Caco-2 (cell line): Measurements from ENCODE around the gene SLC35E4. TPM values are rescaled to one million over a fixed set of nuclear protein-coding genes. Genes with fewer than 3 reads are reported as not detected.
"Not testable (repeated sequence)": the region's sequence is repeated elsewhere in the genome, so short reads cannot be mapped to it uniquely, and the experiment has no call there.

ENCODE experiments used
- BruUV-seq: library from RNA; stranded (reverse); fragments of 400-500 nt; replicated peaks from 2 replicates; lab custom pipeline; 2021; lab: Mats Ljungman, UMichigan
- CTCF ChIA-PET: fragments of 300-600 bp; sonication (Branson Sonifier 250); formaldehyde crosslinking; loops from one replicate; lab custom pipeline; 2022; ENCODE audit warnings: antibody characterized with exemption; lab: Charles Lee
- POLR2A ChIA-PET: fragments of 300-600 bp; sonication (Branson Sonifier 250); formaldehyde crosslinking; loops from one replicate; lab custom pipeline; 2022; ENCODE audit warnings: antibody characterized with exemption; lab: Charles Lee
- DNase-seq, 2 experiments: peaks; one replicate each; pipeline versions ENCODE4 v3.0.0 to v3.0.0-alpha.2; 2020 to 2022
- H3K27me3 ChIP-seq: replicated peaks from 2 replicates; pipeline ENCODE4 v1.6.0; 2011; ENCODE audit warnings: low read length; ENCODE audit not compliant: control insufficient read depth, insufficient read depth
- H3K36me3 ChIP-seq: 2 replicates; pipeline ENCODE4 v1.5.1; 2011; ENCODE audit warnings: low read length; ENCODE audit not compliant: control insufficient read depth, insufficient read depth
- H3K4me1 ChIP-seq: fragments of 250-450 bp; sonication (Bioruptor Pico); 2 replicates; pipeline ENCODE4 v1.5.1; 2020; ENCODE audit warnings: mild to moderate bottlenecking
- H3K4me3 ChIP-seq: 2 replicates; pipeline ENCODE4 v1.5.1; 2011; ENCODE audit warnings: low read depth, mild to moderate bottlenecking, control low read depth, low read length
- H3K9me3 ChIP-seq: fragments of 250-450 bp; sonication (Bioruptor Pico); 2 replicates; pipeline ENCODE4 v1.5.1; 2020; ENCODE audit warnings: mild to moderate bottlenecking, moderate library complexity
- H3K27ac Mint-ChIP-seq: one replicate; pipeline ENCODE4 v1.8.0; 2022; ENCODE audit warnings: mixed read lengths; ENCODE audit not compliant: unreplicated experiment
- H3K27me3 Mint-ChIP-seq: one replicate; pipeline ENCODE4 v1.8.0; 2022; ENCODE audit warnings: mixed read lengths; ENCODE audit not compliant: insufficient read depth, unreplicated experiment
- H3K36me3 Mint-ChIP-seq: one replicate; pipeline ENCODE4 v1.8.0; 2022; ENCODE audit warnings: mild to moderate bottlenecking, mixed read lengths; ENCODE audit not compliant: insufficient read depth, unreplicated experiment
- H3K4me1 Mint-ChIP-seq: one replicate; pipeline ENCODE4 v1.8.0; 2022; ENCODE audit warnings: low read depth, mixed read lengths; ENCODE audit not compliant: unreplicated experiment
- H3K4me3 Mint-ChIP-seq: one replicate; pipeline ENCODE4 v1.8.0; 2022; ENCODE audit warnings: mild to moderate bottlenecking, moderate library complexity, mixed read lengths; ENCODE audit not compliant: unreplicated experiment
- H3K9me3 Mint-ChIP-seq: one replicate; pipeline ENCODE4 v1.8.0; 2022; ENCODE audit warnings: mixed read lengths; ENCODE audit not compliant: unreplicated experiment
- intact Hi-C: fragments of 100-400 bp; cut with micrococcal nuclease; formaldehyde crosslinking; loops from one replicate; pipeline ENCODE4 v1.10.0; 2022; ENCODE audit not compliant: unreplicated experiment
- total RNA-seq: library from RNA; stranded (reverse); gene quantifications from 2 replicates; pipeline ENCODE4 v1.2.3, GENCODE V29; 2022
- TF ChIP-seq, protein P1 (sequence below), 2 experiments: fragments of 200-600 bp in 1 of 2; IDR thresholded peaks; 1 replicate in 1 of 2; 2 replicates in 1 of 2; pipeline versions ENCODE4 v1.5.1 to v1.8.0; 2011 to 2022; ENCODE audit warnings: antibody characterized with exemption in 1 of 2, control low read depth in 1 of 2, inconsistent platforms in 1 of 2, low read depth in 1 of 2, low read length in 1 of 2, mild to moderate bottlenecking in 1 of 2, moderate library complexity in 1 of 2; ENCODE audit not compliant: insufficient read depth in 1 of 2, severe bottlenecking in 1 of 2, unreplicated experiment in 1 of 2

SLC35E4 gene
- total RNA-seq, 1 experiment from 2014 or later, result 0.27 TPM

DNA sequence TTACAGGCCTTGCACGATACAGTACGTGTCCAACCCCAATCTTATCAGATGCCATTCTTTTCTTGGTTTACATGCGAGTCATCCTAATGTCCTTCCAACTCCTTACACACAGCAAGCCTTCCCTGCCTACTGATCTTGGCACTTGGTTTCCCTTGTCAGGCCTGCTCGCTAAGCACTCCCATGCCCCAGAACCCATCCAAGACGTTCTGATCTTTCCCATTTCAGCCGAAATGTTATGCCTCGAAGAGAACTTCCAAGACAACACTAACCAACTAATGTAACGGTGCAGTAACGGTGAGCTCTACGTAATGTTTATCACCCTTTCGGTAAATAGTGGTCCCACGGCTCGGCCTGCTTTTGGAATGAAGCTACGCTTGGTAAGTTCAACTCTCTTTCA is 44.4 kb upstream of the SLC35E4 start:
- ChIA-PET CTCF (interaction anchor here (0.6 to 1.0 kb wide), 5 partner anchors 11 to 303 kb away, joined by 3 to 6 read pairs (median 3); partner anchors contain the start of genes DUSP18 and GAL3ST1), POLR2A (interaction anchor here (0.6 to 1.4 kb wide), 6 partner anchors 11 to 699 kb away, joined by 3 to 14 read pairs (median 4); partner anchors contain the start of genes MORC2, TCN2 and TUG1)
- peak overlapping the region; percentile 77 for H3K4me3 ChIP-seq
- H3K27me3 Mint-ChIP-seq, result peaks cover 4% of the 10 kb centered on the region
- TF ChIP-seq, protein P1, sequence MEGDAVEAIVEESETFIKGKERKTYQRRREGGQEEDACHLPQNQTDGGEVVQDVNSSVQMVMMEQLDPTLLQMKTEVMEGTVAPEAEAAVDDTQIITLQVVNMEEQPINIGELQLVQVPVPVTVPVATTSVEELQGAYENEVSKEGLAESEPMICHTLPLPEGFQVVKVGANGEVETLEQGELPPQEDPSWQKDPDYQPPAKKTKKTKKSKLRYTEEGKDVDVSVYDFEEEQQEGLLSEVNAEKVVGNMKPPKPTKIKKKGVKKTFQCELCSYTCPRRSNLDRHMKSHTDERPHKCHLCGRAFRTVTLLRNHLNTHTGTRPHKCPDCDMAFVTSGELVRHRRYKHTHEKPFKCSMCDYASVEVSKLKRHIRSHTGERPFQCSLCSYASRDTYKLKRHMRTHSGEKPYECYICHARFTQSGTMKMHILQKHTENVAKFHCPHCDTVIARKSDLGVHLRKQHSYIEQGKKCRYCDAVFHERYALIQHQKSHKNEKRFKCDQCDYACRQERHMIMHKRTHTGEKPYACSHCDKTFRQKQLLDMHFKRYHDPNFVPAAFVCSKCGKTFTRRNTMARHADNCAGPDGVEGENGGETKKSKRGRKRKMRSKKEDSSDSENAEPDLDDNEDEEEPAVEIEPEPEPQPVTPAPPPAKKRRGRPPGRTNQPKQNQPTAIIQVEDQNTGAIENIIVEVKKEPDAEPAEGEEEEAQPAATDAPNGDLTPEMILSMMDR (IDR thresholded peaks at IDR 0.05; ENCODE audit: insufficient read depth in 1 of 2, low read depth in 1 of 2, low read length in 1 of 2, severe bottlenecking in 1 of 2, unreplicated experiment in 1 of 2), result no peak
- H3K4me1 Mint-ChIP-seq, result no peaks in the 10 kb centered on the region
- no peaks in the 10 kb centered on the region for H3K9me3 ChIP-seq
- peaks cover 8% of the 10 kb centered on the region for H3K4me1 ChIP-seq
- H3K4me3 Mint-ChIP-seq, result no peak overlapping the region
- H3K27ac Mint-ChIP-seq, result no peak overlapping the region
- no peaks in the 10 kb centered on the region for H3K27me3 ChIP-seq
- no peaks in the 10 kb centered on the region for H3K9me3 Mint-ChIP-seq
- no peaks in the 10 kb centered on the region; the same call in 1 of the 2 replicates for H3K36me3 ChIP-seq
- H3K36me3 Mint-ChIP-seq, result peaks cover 25% of the 10 kb centered on the region
- intact Hi-C loops, result no loop called here
- TSS peak; percentile 61 for BruUV-seq
- DNase-seq, result no peak

DNA sequence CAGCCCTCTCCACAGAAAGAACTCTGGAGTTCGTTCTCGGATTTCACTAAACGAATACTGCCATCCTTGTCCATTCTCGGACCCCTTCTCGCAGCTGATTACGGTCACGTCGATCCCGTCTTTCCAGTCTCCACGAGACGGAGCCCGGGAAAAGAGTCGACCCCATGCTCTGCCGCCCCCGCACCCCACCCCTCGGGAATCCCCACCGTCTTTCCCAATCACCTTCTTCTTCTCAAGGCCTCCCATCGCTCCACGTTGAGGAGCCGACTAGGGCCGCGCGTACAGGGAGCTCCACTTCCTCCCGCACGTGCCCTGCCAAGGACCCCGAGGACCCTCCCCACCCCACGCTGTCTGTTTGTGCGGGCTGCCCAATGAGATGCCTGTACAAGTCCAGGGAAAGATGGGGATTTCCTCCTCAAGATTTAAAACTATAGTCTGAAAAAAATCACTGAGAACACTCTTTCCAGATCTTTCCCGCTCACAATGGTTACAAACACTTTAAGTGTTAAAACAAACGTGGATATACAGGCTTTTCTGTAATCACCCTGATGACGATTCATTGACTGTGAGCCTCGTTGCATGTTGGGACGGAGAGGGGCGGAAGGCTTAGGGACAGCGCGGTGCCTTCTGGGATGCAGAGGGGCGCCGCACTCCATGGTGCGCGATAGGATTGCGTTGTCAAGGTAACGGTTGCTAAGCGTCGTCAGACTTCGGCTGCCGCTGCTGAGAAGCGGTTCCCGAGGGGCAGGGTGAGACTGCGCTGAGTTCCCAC is 43.8 kb upstream of the SLC35E4 start, which contains the start of gene PES1:
TSS of gene PES1 (minus strand) at position 323 of the 772 bp plus-strand sequence. CDS start at position 246, 77 bp downstream.
- DNase-seq, result peak; percentile 95 to 97
- TF ChIP-seq, protein P1 (IDR thresholded peaks at IDR 0.05; ENCODE audit: insufficient read depth in 1 of 2, low read depth in 1 of 2, low read length in 1 of 2, severe bottlenecking in 1 of 2, unreplicated experiment in 1 of 2), result no peak
- Histone ChIP-seq H3K36me3 (no peaks in the 10 kb centered on the region), H3K9me3 (no peaks in the 10 kb centered on the region), H3K4me3 (peak within 1 kb of the TSS; percentile 77), H3K4me1 (peaks cover 8% of the 10 kb centered on the region), H3K27me3 (no peaks in the 10 kb centered on the region)
- ChIA-PET CTCF (interaction anchor here (0.6 to 1.0 kb wide), 5 partner anchors 10 to 304 kb away, joined by 3 to 6 read pairs (median 3); partner anchors contain the start of genes DUSP18 and GAL3ST1), POLR2A (interaction anchor here (0.6 to 1.4 kb wide), 8 partner anchors 10 to 698 kb away, joined by 3 to 16 read pairs (median 4); partner anchors contain the start of genes MORC2, TCN2 and TUG1)
- Mint-ChIP-seq H3K4me3 (no peak within 1 kb of the TSS), H3K9me3 (no peaks in the 10 kb centered on the region), H3K27ac (no peak within 1 kb of the TSS), H3K36me3 (peaks cover 19% of the 10 kb centered on the region), H3K27me3 (peaks cover 4% of the 10 kb centered on the region), H3K4me1 (no peaks in the 10 kb centered on the region)
- intact Hi-C loops, result loop anchor here (1.0 kb wide), 1 partner anchor 17 kb away; the partner anchor contains the start of gene GAL3ST1
- no TSS peak for BruUV-seq

DNA sequence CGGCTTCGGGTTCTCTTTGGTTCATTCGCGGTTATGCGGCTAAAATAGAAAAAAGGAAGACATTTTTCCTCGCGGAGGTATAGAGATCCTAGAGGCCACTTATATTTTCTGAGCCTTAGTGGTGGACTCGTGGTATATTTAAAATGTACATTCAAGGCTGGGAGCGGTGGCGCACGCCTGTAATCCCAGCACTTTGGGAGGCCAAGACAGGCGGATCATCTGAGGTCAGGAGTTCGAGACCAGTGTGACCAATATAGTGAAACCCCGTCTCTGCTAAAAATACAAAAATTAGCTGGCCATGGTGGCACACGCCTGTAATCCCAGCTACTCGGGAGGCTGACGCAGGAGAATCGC is 43.2 kb upstream of the SLC35E4 start:
- not testable (repeated sequence) for H3K27me3 ChIP-seq, H3K36me3 ChIP-seq, H3K4me1 ChIP-seq, DNase-seq, H3K27me3 Mint-ChIP-seq, H3K4me1 Mint-ChIP-seq, BruUV-seq, H3K9me3 ChIP-seq, H3K4me3 Mint-ChIP-seq, H3K27ac Mint-ChIP-seq, H3K9me3 Mint-ChIP-seq
- H3K36me3 Mint-ChIP-seq, result peaks cover 14% of the 10 kb centered on the region
- intact Hi-C loops, result loop anchor here (1.0 kb wide), 1 partner anchor 18 kb away; the partner anchor contains the start of gene GAL3ST1
- H3K4me3 ChIP-seq, result 0 out of 2 replicates have a peak overlapping the region, but pooled peaks have one; percentile 2
- POLR2A ChIA-PET, result interaction anchor here (0.6 to 1.4 kb wide), 7 partner anchors 9 to 486 kb away, joined by 3 to 16 read pairs (median 4); partner anchors contain the start of genes MORC2, TCN2 and TUG1
- CTCF ChIA-PET, result interaction anchor here (1.0 kb wide), 1 partner anchor 76 kb away, joined by 3 read pairs; the partner anchor contains the start of gene DUSP18
